HFF-Myc (cell line): Measurements from ENCODE around the gene IL1RN.

Experiments used
- DNase-seq: peaks from one replicate; pipeline ENCODE4 v3.0.0-alpha.2; 2011; ENCODE audit warnings: low read depth; ENCODE audit errors: extremely low read depth
- H3K4me3 ChIP-seq: replicated peaks from 2 replicates; pipeline ENCODE4 v1.5.1; 2011; ENCODE audit warnings: low read depth, mild to moderate bottlenecking, control low read depth, low read length
- TF ChIP-seq, protein P1 (sequence below): IDR thresholded peaks from 2 replicates; pipeline ENCODE4 v1.5.1; 2012; ENCODE audit warnings: mild to moderate bottlenecking, low read depth, low read length, control low read depth; ENCODE audit errors: missing control alignments

The IL1RN gene

GRCh38 chr2:113160962-113161361 lies 33.6 kb downstream of the IL1RN start:
- TF ChIP-seq, protein P1, sequence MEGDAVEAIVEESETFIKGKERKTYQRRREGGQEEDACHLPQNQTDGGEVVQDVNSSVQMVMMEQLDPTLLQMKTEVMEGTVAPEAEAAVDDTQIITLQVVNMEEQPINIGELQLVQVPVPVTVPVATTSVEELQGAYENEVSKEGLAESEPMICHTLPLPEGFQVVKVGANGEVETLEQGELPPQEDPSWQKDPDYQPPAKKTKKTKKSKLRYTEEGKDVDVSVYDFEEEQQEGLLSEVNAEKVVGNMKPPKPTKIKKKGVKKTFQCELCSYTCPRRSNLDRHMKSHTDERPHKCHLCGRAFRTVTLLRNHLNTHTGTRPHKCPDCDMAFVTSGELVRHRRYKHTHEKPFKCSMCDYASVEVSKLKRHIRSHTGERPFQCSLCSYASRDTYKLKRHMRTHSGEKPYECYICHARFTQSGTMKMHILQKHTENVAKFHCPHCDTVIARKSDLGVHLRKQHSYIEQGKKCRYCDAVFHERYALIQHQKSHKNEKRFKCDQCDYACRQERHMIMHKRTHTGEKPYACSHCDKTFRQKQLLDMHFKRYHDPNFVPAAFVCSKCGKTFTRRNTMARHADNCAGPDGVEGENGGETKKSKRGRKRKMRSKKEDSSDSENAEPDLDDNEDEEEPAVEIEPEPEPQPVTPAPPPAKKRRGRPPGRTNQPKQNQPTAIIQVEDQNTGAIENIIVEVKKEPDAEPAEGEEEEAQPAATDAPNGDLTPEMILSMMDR = no peak
- DNase-seq = no peak

GRCh38 chr2:113162173-113162572 lies 34.8 kb downstream of the IL1RN start:
- TF ChIP-seq, protein P1 = no peak
- DNase-seq = no peak
- H3K4me3 ChIP-seq = no peak overlapping the region

More at GRCh38 chr2:113160962-113161361, 33.6 kb downstream of the IL1RN start:
- no peak overlapping the region for H3K4me3 ChIP-seq

DNA sequence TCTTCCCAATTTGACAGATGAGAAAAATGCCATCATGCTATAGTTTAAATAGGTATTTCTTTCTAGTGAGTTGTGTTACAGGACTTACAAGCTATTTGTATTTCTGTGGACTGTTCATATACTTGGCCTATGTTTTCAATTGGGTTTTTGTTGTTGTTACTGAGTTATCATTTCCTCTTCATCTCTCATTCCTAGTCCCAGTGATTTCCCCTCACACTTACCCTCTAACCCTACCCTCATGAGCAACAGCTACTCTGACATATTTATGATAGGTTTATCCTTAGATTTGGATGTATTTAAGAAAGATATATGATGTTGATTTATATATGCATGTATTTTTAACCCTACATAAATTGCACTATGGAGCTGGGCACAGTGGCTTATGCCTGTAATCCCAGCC lies 35.5 kb downstream of the IL1RN start:
- H3K4me3 ChIP-seq = no peak overlapping the region
- DNase-seq = no peak
- TF ChIP-seq, protein P1 = no peak

- DNase-seq = no peak
- TF ChIP-seq, protein P1 = no peak
- H3K4me3 ChIP-seq = no peak overlapping the region
Measured at GRCh38 chr2:113164215-113164929, 37.0 kb downstream of the IL1RN start.

GRCh38 chr2:113164930-113165585 lies 37.7 kb downstream of the IL1RN start:
- TF ChIP-seq, protein P1 = no peak
- H3K4me3 ChIP-seq = no peak overlapping the region
- no peak for DNase-seq

- H3K4me3 ChIP-seq = no peak overlapping the region
- TF ChIP-seq, protein P1 = no peak
- no peak for DNase-seq
Measured at GRCh38 chr2:113166187-113166645, 38.8 kb downstream of the IL1RN start.
